Ishikawa (cell line): ENCODE results near the gene SLC6A18.

Experiments used
- CEBPB ChIP-seq: IDR thresholded peaks from 2 replicates; pipeline ENCODE4 v1.6.1; 2012
- CREB1 ChIP-seq: IDR thresholded peaks from 2 replicates; pipeline ENCODE4 v1.6.1; 2012; ENCODE audit warnings: low read depth
- EGR1 ChIP-seq: IDR thresholded peaks from 2 replicates; pipeline ENCODE4 v1.6.1; 2012
- EP300 ChIP-seq: IDR thresholded peaks from 2 replicates; pipeline ENCODE4 v1.6.1; 2012; ENCODE audit warnings: borderline replicate concordance
- FOXM1 ChIP-seq: IDR thresholded peaks from 2 replicates; pipeline ENCODE4 v1.6.1; 2012; ENCODE audit warnings: low read depth, borderline replicate concordance
- NFIC ChIP-seq: IDR thresholded peaks from 2 replicates; pipeline ENCODE4 v1.6.1; 2012
- RAD21 ChIP-seq: IDR thresholded peaks from 2 replicates; pipeline ENCODE4 v1.6.1; 2012; ENCODE audit warnings: low read depth
- TAF1 ChIP-seq: IDR thresholded peaks from 2 replicates; pipeline ENCODE4 v1.6.1; 2012; ENCODE audit warnings: low read depth, mild to moderate bottlenecking
- TCF12 ChIP-seq: IDR thresholded peaks from 2 replicates; pipeline ENCODE4 v1.6.1; 2012; ENCODE audit warnings: low read depth
- TEAD4 ChIP-seq: IDR thresholded peaks from 2 replicates; pipeline ENCODE4 v1.6.1; 2012
- YY1 ChIP-seq: IDR thresholded peaks from 2 replicates; pipeline ENCODE4 v1.6.1; 2012; ENCODE audit warnings: low read depth
- ZBTB7A ChIP-seq: IDR thresholded peaks from 2 replicates; pipeline ENCODE4 v1.6.1; 2012; ENCODE audit warnings: low read depth
- TF ChIP-seq, protein P1 (sequence below): IDR thresholded peaks from 2 replicates; pipeline ENCODE4 v1.6.1; 2012
- TF ChIP-seq, protein P2 (sequence below): IDR thresholded peaks from 2 replicates; pipeline ENCODE4 v1.6.1; 2012; ENCODE audit warnings: low read depth, mild to moderate bottlenecking
- TF ChIP-seq, protein P3 (sequence below): IDR thresholded peaks from 2 replicates; pipeline ENCODE4 v1.6.1; 2012

SLC6A18 gene

DNA sequence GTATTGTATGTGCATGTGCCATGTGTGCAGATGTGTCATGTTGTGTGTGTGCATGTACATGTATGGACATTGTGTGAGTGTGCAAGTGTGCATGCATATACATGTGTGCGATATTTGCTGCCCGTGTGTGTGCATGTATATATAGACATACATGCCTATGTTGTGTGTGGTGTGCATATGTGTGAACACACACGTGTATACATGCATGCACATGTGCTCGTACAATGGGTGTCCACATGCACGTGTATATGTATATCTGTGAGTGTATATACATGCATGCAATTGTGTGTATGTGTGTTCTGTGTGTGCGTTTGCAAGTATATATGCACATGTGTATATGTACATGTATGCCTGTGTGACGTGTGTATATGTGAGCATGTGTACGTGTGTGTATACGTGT, 3.0 kb upstream of the SLC6A18 start:
- TF ChIP-seq TCF12 (no peak), CEBPB (no peak), ZBTB7A (no peak)

DNA sequence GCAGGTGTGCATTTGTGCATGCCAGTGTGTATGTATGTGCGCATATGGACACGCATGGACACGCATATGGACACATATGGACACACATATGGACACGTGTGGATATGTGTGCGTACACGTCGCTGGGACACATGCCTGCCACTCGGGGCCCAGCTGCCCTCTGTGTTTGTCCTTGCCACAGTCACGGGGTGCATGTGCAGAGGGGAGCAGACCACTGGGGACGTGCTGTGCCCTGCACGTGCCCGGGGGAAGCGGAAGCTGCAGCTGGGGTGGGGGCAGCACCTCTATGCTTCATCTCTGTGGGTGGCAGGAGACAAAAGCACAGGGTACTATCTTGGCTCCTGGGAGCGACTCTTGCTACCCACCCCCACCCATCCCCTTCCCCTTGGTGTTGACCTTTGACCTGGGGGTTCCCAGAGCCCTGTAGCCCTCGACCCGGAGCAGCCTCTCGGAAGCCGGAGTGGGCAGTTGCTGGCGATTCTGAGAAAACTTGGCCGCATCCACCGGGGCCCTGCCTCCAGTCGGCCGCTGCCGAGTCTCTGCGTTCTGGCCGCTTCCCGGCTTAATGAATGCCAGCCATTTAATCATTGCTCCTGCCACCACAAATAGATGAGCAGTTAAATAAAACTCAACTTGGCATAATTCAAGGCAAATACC, 2.4 kb upstream of the SLC6A18 start:
- no peak for TF ChIP-seq CEBPB
- TF ChIP-seq ZBTB7A = no peak
- TF ChIP-seq, protein P1, sequence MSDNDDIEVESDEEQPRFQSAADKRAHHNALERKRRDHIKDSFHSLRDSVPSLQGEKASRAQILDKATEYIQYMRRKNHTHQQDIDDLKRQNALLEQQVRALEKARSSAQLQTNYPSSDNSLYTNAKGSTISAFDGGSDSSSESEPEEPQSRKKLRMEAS = no peak
- no peak for TF ChIP-seq EGR1
- TF ChIP-seq, protein P2, sequence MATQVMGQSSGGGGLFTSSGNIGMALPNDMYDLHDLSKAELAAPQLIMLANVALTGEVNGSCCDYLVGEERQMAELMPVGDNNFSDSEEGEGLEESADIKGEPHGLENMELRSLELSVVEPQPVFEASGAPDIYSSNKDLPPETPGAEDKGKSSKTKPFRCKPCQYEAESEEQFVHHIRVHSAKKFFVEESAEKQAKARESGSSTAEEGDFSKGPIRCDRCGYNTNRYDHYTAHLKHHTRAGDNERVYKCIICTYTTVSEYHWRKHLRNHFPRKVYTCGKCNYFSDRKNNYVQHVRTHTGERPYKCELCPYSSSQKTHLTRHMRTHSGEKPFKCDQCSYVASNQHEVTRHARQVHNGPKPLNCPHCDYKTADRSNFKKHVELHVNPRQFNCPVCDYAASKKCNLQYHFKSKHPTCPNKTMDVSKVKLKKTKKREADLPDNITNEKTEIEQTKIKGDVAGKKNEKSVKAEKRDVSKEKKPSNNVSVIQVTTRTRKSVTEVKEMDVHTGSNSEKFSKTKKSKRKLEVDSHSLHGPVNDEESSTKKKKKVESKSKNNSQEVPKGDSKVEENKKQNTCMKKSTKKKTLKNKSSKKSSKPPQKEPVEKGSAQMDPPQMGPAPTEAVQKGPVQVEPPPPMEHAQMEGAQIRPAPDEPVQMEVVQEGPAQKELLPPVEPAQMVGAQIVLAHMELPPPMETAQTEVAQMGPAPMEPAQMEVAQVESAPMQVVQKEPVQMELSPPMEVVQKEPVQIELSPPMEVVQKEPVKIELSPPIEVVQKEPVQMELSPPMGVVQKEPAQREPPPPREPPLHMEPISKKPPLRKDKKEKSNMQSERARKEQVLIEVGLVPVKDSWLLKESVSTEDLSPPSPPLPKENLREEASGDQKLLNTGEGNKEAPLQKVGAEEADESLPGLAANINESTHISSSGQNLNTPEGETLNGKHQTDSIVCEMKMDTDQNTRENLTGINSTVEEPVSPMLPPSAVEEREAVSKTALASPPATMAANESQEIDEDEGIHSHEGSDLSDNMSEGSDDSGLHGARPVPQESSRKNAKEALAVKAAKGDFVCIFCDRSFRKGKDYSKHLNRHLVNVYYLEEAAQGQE = no peak
- no peak for TF ChIP-seq CREB1
- TF ChIP-seq TEAD4 = no peak
- TF ChIP-seq FOXM1 = no peak
- no peak for TF ChIP-seq EP300
- no peak for TF ChIP-seq RAD21
- TF ChIP-seq YY1 = no peak

DNA sequence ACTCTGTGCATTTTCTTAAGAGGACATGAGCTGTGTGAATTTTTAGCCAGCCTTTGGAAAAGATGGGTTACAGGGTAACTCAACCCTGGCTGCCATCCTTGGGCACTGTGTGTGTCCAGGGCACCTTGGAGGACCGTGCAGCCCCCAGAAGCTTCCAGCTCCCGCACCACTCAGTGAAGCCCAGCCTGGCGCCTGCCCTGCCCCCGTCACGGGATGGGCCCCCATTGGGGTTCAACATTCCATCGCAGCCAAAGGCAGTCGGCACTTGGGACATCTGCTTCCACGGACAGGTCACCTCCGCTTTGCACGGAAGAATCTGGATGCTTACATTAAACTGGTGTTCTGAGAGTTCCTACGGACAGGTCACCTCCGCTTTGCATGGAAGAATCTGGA, 1.9 kb upstream of the SLC6A18 start:
- TF ChIP-seq, protein P2 = no peak
- TF ChIP-seq TEAD4 = no peak
- TF ChIP-seq EGR1 = no peak
- TF ChIP-seq ZBTB7A = no peak
- no peak for TF ChIP-seq TAF1
- no peak for TF ChIP-seq CEBPB
- TF ChIP-seq, protein P1 = no peak
- no peak for TF ChIP-seq YY1
- no peak for TF ChIP-seq FOXM1
- TF ChIP-seq, protein P3, sequence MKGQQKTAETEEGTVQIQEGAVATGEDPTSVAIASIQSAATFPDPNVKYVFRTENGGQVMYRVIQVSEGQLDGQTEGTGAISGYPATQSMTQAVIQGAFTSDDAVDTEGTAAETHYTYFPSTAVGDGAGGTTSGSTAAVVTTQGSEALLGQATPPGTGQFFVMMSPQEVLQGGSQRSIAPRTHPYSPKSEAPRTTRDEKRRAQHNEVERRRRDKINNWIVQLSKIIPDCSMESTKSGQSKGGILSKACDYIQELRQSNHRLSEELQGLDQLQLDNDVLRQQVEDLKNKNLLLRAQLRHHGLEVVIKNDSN = no peak
- TF ChIP-seq NFIC = no peak
- no peak for TF ChIP-seq RAD21

DNA sequence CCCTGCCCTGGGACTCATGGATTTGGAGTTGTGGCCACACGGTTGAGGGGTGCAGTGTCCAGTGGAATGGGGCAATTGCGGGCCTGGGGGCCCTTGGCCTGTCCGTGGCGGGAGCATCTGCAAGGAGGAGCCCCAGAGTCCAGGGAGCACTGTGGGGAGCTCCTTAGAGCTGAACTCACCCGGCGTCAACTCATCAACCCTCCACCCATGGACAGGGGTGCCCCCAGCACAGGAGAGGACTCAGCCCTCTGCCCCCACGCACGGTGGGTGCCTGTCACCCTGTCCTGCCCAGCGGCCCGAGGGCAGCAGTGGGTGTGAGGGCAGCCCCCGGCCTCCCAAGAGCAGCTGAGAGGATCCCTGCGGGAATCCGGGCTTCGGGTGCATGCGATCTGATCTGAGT, 550 bp upstream of the SLC6A18 start:
- TF ChIP-seq, protein P1 = no peak
- TF ChIP-seq RAD21 (no peak), NFIC (no peak), CEBPB (no peak), EGR1 (no peak), TCF12 (no peak), YY1 (no peak)
- TF ChIP-seq, protein P3 = no peak

DNA sequence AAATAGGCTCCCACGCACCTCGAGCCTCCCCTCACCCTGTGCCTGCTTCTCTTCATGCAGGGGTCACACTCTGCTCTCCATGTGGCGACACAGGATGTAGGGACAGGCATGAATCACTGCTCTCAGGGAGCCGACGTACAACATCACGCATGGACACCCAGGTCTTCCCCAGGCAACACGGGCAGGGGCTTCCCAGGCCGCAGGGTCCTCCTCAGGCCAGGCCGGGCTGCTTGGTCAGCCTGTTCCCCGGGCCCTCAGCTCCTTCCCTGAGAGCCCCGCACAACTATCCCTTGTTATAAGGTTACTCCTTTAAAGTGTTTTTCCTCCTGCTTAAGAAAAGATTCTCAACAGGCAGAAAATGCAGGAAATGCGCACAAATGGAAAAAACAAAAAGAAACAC, 1.1 kb downstream of the SLC6A18 start:
- TF ChIP-seq YY1 = no peak
- no peak for TF ChIP-seq EGR1
- no peak for TF ChIP-seq CREB1
- TF ChIP-seq, protein P2 = no peak
- TF ChIP-seq, protein P1 = no peak
- no peak for TF ChIP-seq TAF1
- TF ChIP-seq TCF12 = no peak
- TF ChIP-seq TEAD4 = no peak
- TF ChIP-seq FOXM1 = no peak
- TF ChIP-seq, protein P3 = no peak
- no peak for TF ChIP-seq EP300
- TF ChIP-seq RAD21 = no peak
- no peak for TF ChIP-seq ZBTB7A
- TF ChIP-seq CEBPB = no peak
- TF ChIP-seq NFIC = no peak
